GM23338 (cell line): ENCODE measurements around the gene AK3. TPM values are rescaled to one million over a fixed set of nuclear protein-coding genes. Genes with fewer than 3 reads are reported as not detected.

Experiments used
- ATAC-seq: fragments of 200-7000 bp; cut with Tn5 transposase; 3 replicates; pipeline ENCODE4 v1.9.1; 2020
- DNase-seq: peaks from one replicate; pipeline ENCODE4 v3.0.0-alpha.2; 2015; ENCODE audit warnings: low spot score
- H2AFZ ChIP-seq: fragments of 200-600 bp; sonication (generic); 2 replicates; pipeline ENCODE4 v1.8.0; 2016; ENCODE audit warnings: antibody characterized with exemption, mild to moderate bottlenecking, moderate library complexity
- H3F3A ChIP-seq: fragments of 200-600 bp; sonication (generic); replicated peaks from 2 replicates; pipeline ENCODE4 v1.8.0; 2017; ENCODE audit warnings: antibody characterized with exemption, mixed run types, low read depth
- H3K27ac ChIP-seq: fragments of 200-600 bp; sonication (generic); 2 replicates; pipeline ENCODE4 v1.6.1; 2016; ENCODE audit warnings: low read depth
- H3K27me3 ChIP-seq: fragments of 200-600 bp; sonication (generic); 2 replicates; pipeline ENCODE4 v1.8.0; 2016; ENCODE audit warnings: mild to moderate bottlenecking, mixed run types, moderate library complexity; ENCODE audit not compliant: insufficient read depth
- H3K36me3 ChIP-seq: fragments of 200-600 bp; sonication (generic); 2 replicates; pipeline ENCODE4 v1.8.0; 2016; ENCODE audit warnings: mild to moderate bottlenecking; ENCODE audit not compliant: insufficient read depth
- H3K4me1 ChIP-seq: fragments of 200-600 bp; sonication (generic); 2 replicates; pipeline ENCODE4 v1.8.0; 2016; ENCODE audit warnings: mild to moderate bottlenecking, moderate library complexity; ENCODE audit not compliant: insufficient read depth
- H3K4me2 ChIP-seq: fragments of 200-600 bp; sonication (generic); 2 replicates; pipeline ENCODE4 v1.7.1; 2017; ENCODE audit warnings: mixed run types
- H3K4me3 ChIP-seq: fragments of 200-600 bp; sonication (generic); 2 replicates; pipeline ENCODE4 v1.6.1; 2016; ENCODE audit warnings: mixed run types
- H3K79me2 ChIP-seq: fragments of 200-600 bp; sonication (generic); replicated peaks from 2 replicates; pipeline ENCODE4 v1.8.0; 2017; ENCODE audit warnings: mild to moderate bottlenecking; ENCODE audit not compliant: insufficient read depth
- H3K9me2 ChIP-seq: fragments of 200-600 bp; sonication (generic); 2 replicates; pipeline ENCODE4 v1.8.0; 2017; ENCODE audit not compliant: insufficient read depth
- H4K20me1 ChIP-seq: fragments of 200-600 bp; sonication (generic); replicated peaks from 2 replicates; pipeline ENCODE4 v1.8.0; 2017; ENCODE audit warnings: mild to moderate bottlenecking; ENCODE audit not compliant: insufficient read depth
- H3K27ac Mint-ChIP-seq: 2 replicates; pipeline ENCODE4 v1.8.0; 2020; ENCODE audit warnings: inconsistent platforms, mild to moderate bottlenecking, moderate library complexity, mixed read lengths
- H3K27me3 Mint-ChIP-seq: 3 replicates; pipeline ENCODE4 v1.8.0; 2022; ENCODE audit warnings: low read depth, mild to moderate bottlenecking, moderate library complexity, mixed read lengths, inconsistent platforms; ENCODE audit not compliant: insufficient read depth, poor library complexity
- H3K36me3 Mint-ChIP-seq: 3 replicates; pipeline ENCODE4 v1.8.0; 2021; ENCODE audit warnings: low read depth, mild to moderate bottlenecking, inconsistent platforms, moderate library complexity, mixed read lengths
- H3K4me1 Mint-ChIP-seq: 3 replicates; pipeline ENCODE4 v1.8.0; 2020; ENCODE audit warnings: mild to moderate bottlenecking, inconsistent platforms, mixed read lengths
- H3K4me3 Mint-ChIP-seq: 3 replicates; pipeline ENCODE4 v1.8.0; 2021; ENCODE audit warnings: moderate library complexity, mild to moderate bottlenecking, inconsistent platforms, mixed read lengths
- H3K9me3 Mint-ChIP-seq: 3 replicates; pipeline ENCODE4 v1.8.0; 2020; ENCODE audit warnings: moderate library complexity, mild to moderate bottlenecking, inconsistent platforms, mixed read lengths
- CREB1 ChIP-seq: fragments of 250-450 bp; sonication (Bioruptor Pico); IDR thresholded peaks from 2 replicates; pipeline ENCODE4 v1.5.0; 2020; ENCODE audit warnings: low read depth, mild to moderate bottlenecking, moderate library complexity
- CTCF ChIP-seq, 2 experiments: fragments of 200-600 bp in 1 of 2; sonication (generic) in 1 of 2; conservative IDR thresholded peaks; 2 replicates each; pipeline versions ENCODE4 v1.5.1 to v1.6.1; 2016 to 2017; ENCODE audit warnings: antibody characterized with exemption in 2 of 2, low read depth in 2 of 2, mild to moderate bottlenecking in 2 of 2, moderate library complexity in 1 of 2
- ETS1 ChIP-seq: IDR thresholded peaks from 2 replicates; pipeline ENCODE4 v1.6.1; 2016; ENCODE audit warnings: antibody characterized with exemption
- EZH2 ChIP-seq: fragments of 200-600 bp; sonication (generic); IDR thresholded peaks from one replicate; pipeline ENCODE4 v1.8.0; 2017; ENCODE audit warnings: antibody characterized with exemption, mild to moderate bottlenecking, low read depth; ENCODE audit not compliant: unreplicated experiment
- EZH2phosphoT487 ChIP-seq: fragments of 200-600 bp; sonication (generic); IDR thresholded peaks from one replicate; pipeline ENCODE4 v1.8.1; 2018; ENCODE audit warnings: antibody characterized with exemption; ENCODE audit not compliant: unreplicated experiment
- NANOG ChIP-seq: IDR thresholded peaks from 2 replicates; pipeline ENCODE4 v1.6.1; 2016; ENCODE audit warnings: antibody characterized with exemption, borderline replicate concordance
- POLR2AphosphoS5 ChIP-seq: IDR thresholded peaks from 2 replicates; pipeline ENCODE4 v1.6.1; 2016; ENCODE audit warnings: antibody characterized with exemption, low read depth
- STAT1 ChIP-seq: IDR thresholded peaks from one replicate; pipeline ENCODE4 v1.6.1; 2016; ENCODE audit warnings: antibody characterized with exemption; ENCODE audit not compliant: unreplicated experiment
- ZNF114 ChIP-seq: fragments of 250-450 bp; sonication (Bioruptor Pico); IDR thresholded peaks from 2 replicates; pipeline ENCODE4 v1.5.0; 2020; ENCODE audit warnings: mild to moderate bottlenecking, moderate library complexity
- ZNF462 ChIP-seq: fragments of 250-450 bp; sonication (Bioruptor Pico); IDR thresholded peaks from 2 replicates; pipeline ENCODE4 v1.5.0; 2020; ENCODE audit warnings: mild to moderate bottlenecking, moderate library complexity
- polyA plus RNA-seq: library from polyadenylated mRNA; unstranded; fragments of >200 nt; fragmentation: Nextera tagmentation; extraction: Ambion mirVana; gene quantifications from 2 replicates; pipeline ENCODE4 v1.2.1, GENCODE V29; 2016
- total RNA-seq: library from RNA; depleted of rRNA; stranded (reverse); fragments of >200 nt; shearing (Covaris generic); gene quantifications from 2 replicates; pipeline ENCODE4 v1.2.3, GENCODE V29; 2014

The AK3 gene
- total and polyA plus RNA-seq, 2 experiments from 2014 or later = 30.1 to 40.2 TPM

DNA sequence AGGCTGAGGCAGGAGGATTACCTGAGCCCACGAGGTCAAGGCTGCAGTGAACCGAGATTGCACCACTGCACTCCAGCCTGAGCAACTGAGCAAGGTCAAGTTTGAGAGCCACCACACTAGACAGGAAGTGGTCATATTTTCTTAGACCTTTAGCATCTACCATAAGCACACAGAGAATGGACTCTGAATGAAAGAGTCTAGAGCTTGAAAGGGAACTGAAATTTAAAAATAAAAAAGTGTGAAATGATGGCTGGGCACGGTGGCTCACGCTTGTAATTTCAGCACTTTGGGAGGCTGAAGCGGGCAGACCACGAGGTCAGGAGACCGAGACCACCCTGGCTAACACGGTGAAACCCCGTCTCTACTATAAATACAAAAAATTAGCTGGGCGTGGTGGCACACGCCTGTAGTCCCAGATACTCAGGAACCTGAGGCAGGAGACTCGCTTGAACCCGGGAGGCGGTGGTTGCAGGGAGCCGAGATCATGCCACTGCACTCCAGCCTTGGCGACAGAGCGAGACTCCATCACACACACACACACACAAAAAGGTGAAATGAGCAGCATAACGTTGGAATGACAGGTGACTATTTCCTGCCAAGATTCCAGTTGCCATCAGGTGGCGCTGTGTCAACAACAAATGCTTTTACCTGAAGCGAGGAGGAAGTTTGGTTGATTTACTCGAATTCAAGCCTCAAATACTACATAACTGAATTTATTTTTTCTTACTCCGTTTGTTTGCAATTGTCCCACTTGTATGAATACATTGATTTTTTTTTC, 21.3 kb upstream of the AK3 start:
- H3K27ac ChIP-seq = no peak overlapping the region
- Mint-ChIP-seq H3K27ac (no peak overlapping the region), H3K4me3 (peak overlapping the region; percentile 59), H3K27me3 (peaks cover 11% of the 10 kb centered on the region), H3K4me1 (peaks cover 14% of the 10 kb centered on the region), H3K36me3 (no peaks in the 10 kb centered on the region), H3K9me3 (no peaks in the 10 kb centered on the region)
- H3K4me2 ChIP-seq = peak overlapping the region; percentile 22
- DNase-seq (peak; percentile 91), ATAC-seq (peak; percentile 67)
- peaks cover 9% of the 10 kb centered on the region; the same call in 1 of the 2 replicates for H3K4me1 ChIP-seq
- H3K27me3 ChIP-seq = no peaks in the 10 kb centered on the region
- H3K4me3 ChIP-seq = peak overlapping the region; percentile 1; the same call in 1 of the 2 replicates
- no peak for TF ChIP-seq ETS1
- peak; percentile 97 to 98 for TF ChIP-seq CTCF (conservative IDR thresholded peaks at IDR 0.05; ENCODE audit: low read depth in 2 of 2)
- H2AFZ ChIP-seq = no peak overlapping the region
- no peaks in the 10 kb centered on the region for H3F3A ChIP-seq
- H3K79me2 ChIP-seq = no peaks in the 10 kb centered on the region
- H3K36me3 ChIP-seq = no peaks in the 10 kb centered on the region
- no peaks in the 10 kb centered on the region for H4K20me1 ChIP-seq
- no peaks in the 10 kb centered on the region for H3K9me2 ChIP-seq

- Histone ChIP-seq H2AFZ (no peak overlapping the region; the same call in 1 of the 2 replicates), H4K20me1 (no peaks in the 10 kb centered on the region), H3K36me3 (no peaks in the 10 kb centered on the region), H3K27ac (no peak overlapping the region), H3K9me2 (no peaks in the 10 kb centered on the region), H3K4me2 (no peak overlapping the region), H3K27me3 (no peaks in the 10 kb centered on the region), H3K79me2 (no peaks in the 10 kb centered on the region), H3F3A (no peaks in the 10 kb centered on the region), H3K4me3 (no peak overlapping the region), H3K4me1 (peaks cover 9% of the 10 kb centered on the region; the same call in 1 of the 2 replicates)
- no peaks in the 10 kb centered on the region for H3K9me3 Mint-ChIP-seq
- no peak overlapping the region for H3K27ac Mint-ChIP-seq
- no peaks in the 10 kb centered on the region for H3K36me3 Mint-ChIP-seq
- H3K27me3 Mint-ChIP-seq = peaks cover 11% of the 10 kb centered on the region
- H3K4me3 Mint-ChIP-seq = no peak overlapping the region
- DNase-seq (no peak), ATAC-seq (no peak)
- H3K4me1 Mint-ChIP-seq = peaks cover 14% of the 10 kb centered on the region
- TF ChIP-seq STAT1 (no peak), NANOG (no peak), EZH2 (no peak), POLR2AphosphoS5 (no peak), ZNF462 (CRISPR knock-in tag) (no peak), CREB1 (CRISPR knock-in tag) (no peak), EZH2phosphoT487 (no peak), ZNF114 (no peak)
Measured at GRCh38 chr9:4760122-4760521, 19.1 kb upstream of the AK3 start.
